ENCODE measurements around the gene FEN1. TPM values are rescaled to one million over a fixed set of nuclear protein-coding genes. Genes with fewer than 3 reads are reported as not detected.

Gene FEN1
- polyA plus RNA-seq (ENCODE audit: insufficient read length in 12 of 12), result 10 to 100 TPM in 11 of 12 donors, not detected in 1; 13.2 to 24.6 (median 15.8) TPM
- long read RNA-seq, donor 1, transcript FEN1-201 (2 exons, 2,296 nt), result major isoform, 10 of 10 reads
- long read RNA-seq, donor 1, partial matches to known transcripts, result 0 of 10 reads
- long read RNA-seq, donor 1, other reads (novel, unspliced or antisense), result 0 of 10 reads
- long read RNA-seq, donor 2, transcript FEN1-201 (2 exons, 2,296 nt), result major isoform, 9 of 9 reads
- long read RNA-seq, donor 2, partial matches to known transcripts, result 0 of 9 reads
- long read RNA-seq, donor 2, other reads (novel, unspliced or antisense), result 0 of 9 reads
- long read RNA-seq, donor 3, transcript FEN1-201 (2 exons, 2,296 nt), result major isoform, 6 of 6 reads
- long read RNA-seq, donor 3, partial matches to known transcripts, result 0 of 6 reads
- long read RNA-seq, donor 3, other reads (novel, unspliced or antisense), result 0 of 6 reads
- long read RNA-seq, donor 4, partial matches to known transcripts, result 0 of 1 reads
- long read RNA-seq, donor 4, other reads (novel, unspliced or antisense), result 0 of 1 reads
- long read RNA-seq, donor 5, result 0 reads
- long read RNA-seq, donor 6, partial matches to known transcripts, result 0 of 2 reads
- long read RNA-seq, donor 6, other reads (novel, unspliced or antisense), result 0 of 2 reads
- long read RNA-seq, donor 7, transcript FEN1-201 (2 exons, 2,296 nt), result major isoform, 5 of 5 reads
- long read RNA-seq, donor 7, partial matches to known transcripts, result 0 of 5 reads
- long read RNA-seq, donor 7, other reads (novel, unspliced or antisense), result 0 of 5 reads
- long read RNA-seq, donor 8, transcript FEN1-201 (2 exons, 2,296 nt), result major isoform, 11 of 11 reads
- long read RNA-seq, donor 8, partial matches to known transcripts, result 0 of 11 reads
- long read RNA-seq, donor 8, other reads (novel, unspliced or antisense), result 0 of 11 reads
- long read RNA-seq, donor 9, transcript FEN1-201 (2 exons, 2,296 nt), result major isoform, 5 of 10 reads
- long read RNA-seq, donor 9, partial matches to known transcripts, result 5 of 10 reads
- long read RNA-seq, donor 9, other reads (novel, unspliced or antisense), result 0 of 10 reads
- long read RNA-seq, donor 10, transcript FEN1-201 (2 exons, 2,296 nt), result major isoform, 6 of 7 reads
- long read RNA-seq, donor 10, partial matches to known transcripts, result 0 of 7 reads
- long read RNA-seq, donor 10, other reads (novel, unspliced or antisense), result 0 of 7 reads
- long read RNA-seq, donor 11, transcript FEN1-201 (2 exons, 2,296 nt), result major isoform, 9 of 9 reads
- long read RNA-seq, donor 11, partial matches to known transcripts, result 0 of 9 reads
- long read RNA-seq, donor 11, other reads (novel, unspliced or antisense), result 0 of 9 reads

GRCh38 chr11:61792310-61793082, at the start of gene FEN1, which contains the start of gene TMEM258:
TSS of gene FEN1 (plus strand) at chr11:61792911. CDS start at chr11:61795362, 2,451 bp downstream.
TSS of gene TMEM258 (minus strand) at chr11:61792599. CDS start at chr11:61792558, 41 bp downstream.
- DNase-seq, result peak; percentile 94

DNA sequence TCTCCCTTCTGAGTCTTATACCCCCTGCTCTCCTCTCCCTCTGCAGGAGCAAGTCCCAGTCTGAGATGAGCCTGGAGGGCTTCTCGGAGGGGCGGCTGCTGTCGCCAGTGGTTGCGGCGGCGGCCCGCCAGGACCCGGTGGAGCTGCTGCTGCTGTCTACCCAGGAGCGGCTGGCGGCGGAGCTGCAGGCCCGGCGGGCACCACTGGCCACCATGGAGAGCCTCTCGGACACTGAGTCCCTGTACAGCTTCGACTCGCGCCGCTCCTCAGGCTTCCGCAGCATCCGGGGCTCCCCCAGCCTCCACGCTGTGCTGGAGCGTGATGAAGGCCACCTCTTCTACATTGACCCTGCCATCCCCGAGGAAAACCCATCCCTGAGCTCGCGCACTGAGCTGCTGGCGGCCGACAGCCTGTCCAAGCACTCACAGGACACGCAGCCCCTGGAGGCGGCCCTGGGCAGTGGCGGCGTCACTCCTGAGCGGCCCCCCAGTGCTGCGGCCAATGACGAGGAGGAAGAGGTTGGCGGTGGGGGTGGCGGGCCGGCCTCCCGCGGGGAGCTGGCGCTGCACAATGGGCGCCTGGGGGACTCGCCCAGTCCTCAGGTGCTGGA, 49.1 kb upstream of the FEN1 start:
- DNase-seq, result no peak

- no peak for DNase-seq
These were observed 48.5 kb upstream of the FEN1 start for GRCh38 chr11:61744181-61744580.

GRCh38 chr11:61744609-61745156, 48.0 kb upstream of the FEN1 start:
- DNase-seq, result no peak

DNA sequence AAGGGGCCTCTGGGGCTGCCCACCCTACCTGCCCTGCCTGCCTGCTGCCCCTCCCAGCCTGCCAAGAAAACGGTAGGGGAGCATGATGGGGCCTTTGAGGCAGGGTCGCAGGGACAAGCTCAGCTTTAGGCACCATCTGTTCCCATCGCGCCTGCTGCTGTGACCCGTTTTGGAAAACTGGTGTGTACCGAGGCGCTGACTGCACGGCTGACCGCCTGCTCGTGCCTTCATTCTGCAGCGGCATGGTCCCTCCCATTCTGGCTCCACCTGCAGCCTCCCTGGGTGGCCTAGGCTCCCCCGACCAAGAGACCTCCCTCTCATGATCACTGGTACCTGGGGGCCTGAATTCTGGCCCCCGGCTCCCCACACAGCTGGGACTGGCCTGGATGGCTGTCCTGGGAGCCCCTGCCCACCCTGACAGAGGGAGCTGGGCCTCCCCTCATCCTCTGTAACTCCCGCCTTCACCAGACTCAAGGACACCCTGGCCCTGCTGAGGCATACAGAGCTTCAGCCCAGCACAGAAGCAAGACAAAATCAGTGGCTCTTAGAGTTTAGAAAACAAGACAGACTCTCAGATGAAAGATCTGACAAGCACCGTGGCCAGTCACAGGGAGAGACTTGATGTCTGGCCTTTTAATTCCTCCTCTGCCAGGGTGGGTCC, 46.8 kb upstream of the FEN1 start:
- DNase-seq, result no peak

GRCh38 chr11:61746442-61747191, 46.1 kb upstream of the FEN1 start:
- no peak for DNase-seq

DNA sequence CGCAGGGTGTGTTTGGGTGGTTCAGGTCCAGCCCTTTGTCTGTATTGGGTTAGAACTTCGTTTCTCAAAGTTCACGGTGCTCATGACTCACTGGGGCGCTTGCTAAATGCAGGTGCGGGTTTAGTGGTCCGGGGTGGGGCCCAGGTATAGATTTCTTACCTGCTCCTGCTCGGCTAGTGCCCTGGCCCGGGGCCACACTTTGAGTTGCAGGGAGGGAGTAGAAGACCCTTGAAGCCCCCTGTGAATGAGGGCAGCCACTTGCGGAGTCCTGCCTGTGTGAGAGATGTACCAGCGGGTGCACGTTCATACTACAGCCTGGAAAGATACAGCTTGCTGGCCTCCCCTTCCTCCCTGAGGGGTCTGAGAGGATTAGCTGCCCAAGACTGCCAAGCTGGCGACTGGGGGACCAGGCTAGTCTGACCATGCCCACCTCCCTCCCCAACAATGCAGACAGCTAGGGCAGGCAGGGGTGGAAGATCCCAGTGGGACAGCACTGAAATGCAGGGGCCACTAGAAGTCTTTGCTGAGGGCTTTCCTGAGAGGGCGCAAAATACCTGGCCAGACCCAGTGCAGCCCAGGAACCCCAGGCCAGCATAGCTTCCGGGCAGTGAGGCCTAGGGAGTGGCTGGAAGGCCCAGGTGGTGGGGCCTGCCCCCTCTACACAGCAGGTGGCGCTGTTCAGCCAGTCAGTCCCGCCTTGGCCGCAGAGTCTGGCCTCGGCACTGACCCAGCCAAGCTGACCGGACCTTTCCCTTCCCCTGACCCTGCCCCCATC, 45.3 kb upstream of the FEN1 start:
- peak; percentile 63 for DNase-seq

GRCh38 chr11:61747967-61748285, 44.8 kb upstream of the FEN1 start:
- DNase-seq, result no peak

DNA sequence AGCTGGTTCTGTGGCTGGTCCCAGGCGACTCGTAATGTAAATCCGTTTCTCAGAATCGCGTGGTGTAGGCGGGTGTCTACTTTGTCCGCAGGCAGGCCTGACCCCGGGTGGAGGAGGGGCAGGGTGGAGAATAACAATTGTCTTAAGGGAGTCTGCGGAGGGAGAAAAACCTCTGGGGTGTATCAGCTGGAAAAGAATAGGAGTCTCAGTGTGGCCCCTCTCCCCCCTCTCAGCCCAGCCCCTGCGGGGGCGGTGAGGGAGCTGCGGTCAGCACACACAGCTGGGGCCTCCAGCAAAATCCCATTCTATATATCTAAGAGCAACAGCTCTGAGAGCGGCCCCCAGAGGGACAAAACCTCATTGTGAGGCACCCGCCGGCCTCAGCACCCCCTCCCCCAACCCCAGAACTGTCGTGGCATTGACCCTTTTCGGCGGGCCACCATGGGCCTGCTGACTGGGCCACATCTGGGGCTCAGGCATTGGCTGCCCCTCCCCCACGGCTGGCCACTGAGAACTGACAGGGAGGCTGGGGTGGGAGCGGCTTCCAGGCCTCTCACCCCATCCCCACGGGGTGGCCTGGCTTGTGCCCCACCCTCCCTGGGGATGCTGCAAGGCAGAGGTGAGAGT, 43.0 kb upstream of the FEN1 start:
- DNase-seq, result no peak

DNA sequence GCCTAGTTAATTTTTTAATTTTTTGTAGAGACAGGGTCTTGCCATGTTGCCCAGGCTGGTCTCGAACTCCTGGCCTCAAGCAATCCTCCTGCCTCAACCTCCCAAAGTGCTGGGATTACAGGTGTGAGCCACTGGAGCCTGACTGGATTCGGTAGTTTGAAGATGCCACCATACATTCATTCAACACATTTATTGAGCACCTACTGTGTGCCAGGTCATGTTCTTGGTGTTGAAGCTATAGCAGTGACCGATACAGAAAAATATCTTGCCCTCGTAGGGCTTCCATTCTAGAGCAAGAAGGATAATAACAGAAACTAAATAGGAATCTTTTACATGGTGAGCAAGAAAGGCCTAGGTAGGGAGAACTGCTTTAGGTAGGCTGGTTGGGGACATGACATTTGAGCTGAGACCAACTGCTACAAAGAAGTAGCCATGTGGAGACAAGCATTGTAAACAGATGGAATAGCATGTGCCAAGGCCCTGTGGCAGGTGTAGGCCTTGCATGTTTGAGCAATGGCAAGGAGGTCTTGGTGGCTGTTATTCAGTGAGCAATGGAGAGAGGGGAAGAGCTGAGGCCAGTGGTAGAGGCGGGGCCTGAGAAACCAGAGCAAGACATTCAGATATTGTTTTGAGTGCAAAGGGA, 42.0 kb upstream of the FEN1 start:
- DNase-seq, result no peak

DNA sequence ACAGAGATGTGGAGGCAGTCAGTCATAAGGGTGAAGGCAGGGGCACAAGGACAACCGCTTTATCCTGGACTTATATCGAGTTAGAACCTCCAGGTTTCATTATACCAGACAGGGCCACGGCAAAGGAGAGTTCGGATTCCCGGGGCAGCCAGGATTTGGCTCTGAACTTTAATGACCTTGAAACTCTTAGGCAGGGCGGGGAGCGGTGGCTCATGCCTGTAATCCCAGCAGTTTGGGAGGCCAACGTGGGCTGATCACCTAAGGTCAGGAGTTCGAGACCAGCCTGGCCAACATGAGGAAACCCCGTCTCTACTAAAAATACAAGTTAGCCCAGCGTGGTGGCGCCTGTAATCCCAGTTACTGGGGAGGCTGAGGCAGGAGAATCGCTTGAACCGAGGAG, 41.3 kb upstream of the FEN1 start:
- DNase-seq, result no peak

- no peak for DNase-seq
These were observed 40.4 kb upstream of the FEN1 start, which contains the start of gene MYRF for GRCh38 chr11:61752117-61752924. TSS of gene MYRF (plus strand) at chr11:61752636. CDS start at chr11:61752745, 109 bp downstream.

GRCh38 chr11:61752925-61753521, 39.7 kb upstream of the FEN1 start:
- no peak for DNase-seq

DNA sequence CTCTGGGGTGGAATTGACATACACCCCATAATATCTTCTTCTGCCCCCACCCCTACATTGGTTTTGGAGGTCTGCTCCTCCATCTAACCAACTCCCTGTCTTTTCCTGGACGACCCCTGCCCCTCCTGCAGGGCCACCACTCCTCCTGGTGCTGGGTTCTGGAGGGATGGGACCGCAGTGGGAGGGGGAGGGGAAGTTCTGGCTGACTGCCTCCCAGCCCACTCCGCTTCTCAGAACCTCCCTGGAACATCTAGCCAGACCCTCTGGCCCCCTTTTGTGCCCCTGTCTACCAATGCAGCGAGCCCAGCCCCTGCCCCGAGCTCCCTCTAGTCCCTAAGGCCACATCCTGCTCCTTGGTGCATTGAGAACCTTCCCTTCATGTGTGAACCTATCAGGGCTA, 39.0 kb upstream of the FEN1 start:
- no peak for DNase-seq
